KOPT-K1 (cell line): ENCODE results near the gene SFTPD.
"Not testable (repeated sequence)": the region's sequence is repeated elsewhere in the genome, so short reads cannot be mapped to it uniquely, and the experiment has no call there.

Experiments used
- H3K27ac ChIP-seq: fragments of 200-600 bp; sonication (generic); 2 replicates; pipeline ENCODE4 v1.5.1; 2016; ENCODE audit warnings: antibody characterized with exemption, mild to moderate bottlenecking, low read depth, low read length; ENCODE audit not compliant: poor library complexity, severe bottlenecking
- H3K36me3 ChIP-seq: fragments of 200-600 bp; sonication (generic); 2 replicates; pipeline ENCODE4 v1.5.1; 2017; ENCODE audit warnings: antibody characterized with exemption, mild to moderate bottlenecking, low read length, moderate library complexity; ENCODE audit not compliant: insufficient read depth
- H3K9me3 ChIP-seq: fragments of 200-600 bp; sonication (generic); 2 replicates; pipeline ENCODE4 v1.5.1; 2017; ENCODE audit warnings: antibody characterized with exemption, low read length, mild to moderate bottlenecking; ENCODE audit not compliant: insufficient read depth, poor library complexity, severe bottlenecking

SFTPD gene

DNA sequence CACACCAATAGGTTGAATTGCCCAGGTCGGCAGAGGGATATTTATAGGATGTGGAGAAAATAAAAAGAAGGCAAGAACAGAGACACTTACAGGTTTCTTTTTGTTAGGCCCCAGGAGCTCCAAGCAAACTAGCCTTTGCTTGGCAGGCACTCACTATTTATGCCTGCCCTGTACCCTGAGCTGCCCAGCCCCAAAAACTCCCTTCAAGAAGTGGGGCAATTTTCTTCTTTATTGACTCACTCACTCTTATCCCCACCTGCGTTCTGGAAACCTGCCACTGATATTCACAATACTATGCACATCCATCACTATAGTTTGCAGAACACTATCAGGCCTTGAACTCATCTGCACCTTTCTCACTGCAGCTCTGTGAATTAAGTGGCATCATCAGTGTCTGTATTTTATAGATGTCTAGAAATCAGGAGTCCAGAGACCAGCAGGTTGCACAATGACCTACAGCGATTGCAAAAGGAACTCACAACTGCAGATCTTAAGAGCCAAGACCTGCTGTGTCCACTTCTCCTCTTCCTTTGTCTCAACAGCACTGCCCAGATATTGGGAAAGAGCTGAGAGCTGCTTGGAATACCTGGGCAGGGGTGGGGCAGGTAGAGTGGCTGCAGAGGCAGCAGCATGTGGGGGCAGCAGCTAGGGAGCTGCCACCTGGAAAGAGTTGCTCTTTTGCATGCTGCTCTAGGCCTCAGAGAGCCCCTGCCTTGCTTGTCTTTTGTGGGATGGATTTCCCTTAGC is at the start of gene SFTPD:
SFTPD (minus strand) TSS at position 130 of the 747 bp plus-strand sequence. CDS start 2,446 bp downstream, outside the sequence.
- no peak within 1 kb of the TSS for H3K27ac ChIP-seq
- H3K9me3 ChIP-seq, result peaks cover 16% of the 10 kb centered on the region
- H3K36me3 ChIP-seq, result no peaks in the 10 kb centered on the region

- H3K36me3 ChIP-seq, result no peaks in the 10 kb centered on the region
- no peaks in the 10 kb centered on the region for H3K9me3 ChIP-seq
- H3K27ac ChIP-seq, result no peak overlapping the region
Measured at GRCh38 chr10:79995979-79996634, 47.2 kb upstream of the SFTPD start.

DNA sequence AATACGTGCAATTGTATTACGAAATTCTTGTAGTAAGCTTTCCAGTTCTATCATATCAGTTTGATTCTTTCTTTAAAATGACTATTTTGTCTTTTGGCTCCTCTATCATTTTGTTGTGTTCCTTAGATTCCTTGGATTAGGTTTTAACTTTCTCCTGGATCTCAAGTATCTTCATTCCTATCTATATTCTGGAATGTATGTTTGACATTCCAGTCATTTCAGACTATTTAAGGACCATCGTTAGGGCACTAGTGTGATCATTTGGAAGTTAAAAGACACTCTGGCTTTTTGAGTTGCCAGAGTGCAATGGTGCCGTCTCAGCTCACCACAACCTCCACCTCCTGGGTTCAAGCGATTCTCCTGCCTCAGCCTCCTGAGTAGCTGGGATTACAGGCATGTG is 45.7 kb upstream of the SFTPD start:
- Histone ChIP-seq H3K27ac (no peak overlapping the region), H3K9me3 (peaks cover 6% of the 10 kb centered on the region), H3K36me3 (no peaks in the 10 kb centered on the region)

DNA sequence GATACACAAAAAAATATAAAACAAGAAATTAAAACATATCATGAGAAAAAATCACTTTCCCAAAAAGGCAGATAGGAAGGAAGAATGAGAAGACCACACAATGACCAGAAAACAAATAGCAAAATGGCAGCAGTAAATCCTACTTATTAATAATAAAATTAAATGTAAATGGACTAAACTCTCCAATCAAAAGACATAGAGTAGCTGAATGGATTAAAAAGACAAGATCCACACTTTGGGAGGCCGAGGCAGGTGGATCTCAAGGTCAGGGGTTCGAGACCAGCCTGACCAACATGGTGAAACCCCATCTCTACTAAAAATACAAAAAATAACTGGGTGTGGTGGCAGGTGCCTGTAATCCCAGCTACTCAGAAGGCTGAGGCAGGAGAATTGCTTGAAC is 39.3 kb upstream of the SFTPD start:
- H3K9me3 ChIP-seq, H3K36me3 ChIP-seq, H3K27ac ChIP-seq: not testable (repeated sequence)

DNA sequence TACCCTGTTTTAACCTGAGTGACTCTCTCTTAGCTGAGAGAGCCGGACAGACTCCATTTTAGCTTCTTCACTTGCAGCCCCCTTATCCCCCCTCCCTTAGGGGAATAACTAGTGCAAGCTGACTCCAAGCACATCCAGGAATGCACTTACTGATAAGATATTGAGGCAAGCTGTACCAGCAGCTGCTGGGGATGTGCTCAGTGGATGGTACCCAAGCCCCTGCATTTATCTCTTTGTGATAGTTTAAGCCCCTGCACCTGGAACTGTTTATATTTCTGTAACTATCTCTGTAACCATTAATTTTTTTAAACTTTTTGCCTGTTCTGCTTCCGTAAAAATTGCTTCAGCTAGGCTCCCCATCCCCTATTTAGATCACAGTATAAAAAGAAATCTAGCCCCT is 37.8 kb upstream of the SFTPD start:
- H3K9me3 ChIP-seq, H3K27ac ChIP-seq, H3K36me3 ChIP-seq: not testable (repeated sequence)

- no peak overlapping the region for H3K27ac ChIP-seq
- H3K36me3 ChIP-seq, result no peaks in the 10 kb centered on the region
- H3K9me3 ChIP-seq, result peaks cover 2% of the 10 kb centered on the region
Measured at GRCh38 chr10:79985481-79986072, 36.7 kb upstream of the SFTPD start.

GRCh38 chr10:79984851-79985250 is 35.9 kb upstream of the SFTPD start:
- H3K9me3 ChIP-seq, result no peaks in the 10 kb centered on the region
- no peak overlapping the region for H3K27ac ChIP-seq
- no peaks in the 10 kb centered on the region for H3K36me3 ChIP-seq

DNA sequence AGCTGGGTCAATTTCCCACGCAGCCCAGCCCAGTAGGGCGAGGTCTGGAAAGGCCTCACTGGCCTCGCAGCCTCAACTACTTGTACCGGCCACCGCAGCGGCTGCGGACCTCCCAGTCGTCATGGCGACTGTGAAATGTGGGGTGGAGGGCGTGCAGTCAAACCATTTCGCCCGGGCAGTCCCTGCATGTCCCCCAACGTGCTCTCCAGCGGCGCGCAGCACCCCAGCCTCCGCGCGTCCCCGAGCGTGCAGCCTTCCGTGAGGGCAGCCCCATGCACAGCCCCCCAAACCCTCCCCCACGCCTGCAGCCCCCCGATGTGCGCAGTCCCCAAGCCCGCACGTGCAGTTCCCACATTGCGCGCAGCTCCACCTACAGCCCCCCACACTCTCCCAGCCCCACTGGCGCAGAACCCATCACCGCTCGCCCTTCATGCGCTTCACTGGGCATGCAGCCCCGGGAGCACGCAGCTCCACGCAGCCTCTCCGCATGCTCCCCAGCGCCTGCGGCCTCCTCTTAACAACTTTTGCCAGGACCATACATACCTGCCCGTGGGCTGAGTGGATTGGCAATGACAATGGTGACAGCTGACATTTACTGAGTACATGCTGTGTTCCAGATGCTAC is 34.5 kb upstream of the SFTPD start:
- Histone ChIP-seq H3K27ac (no peak overlapping the region), H3K9me3 (no peaks in the 10 kb centered on the region), H3K36me3 (no peaks in the 10 kb centered on the region)

GRCh38 chr10:79982861-79983260 is 34.0 kb upstream of the SFTPD start:
- H3K9me3 ChIP-seq, result no peaks in the 10 kb centered on the region
- H3K36me3 ChIP-seq, result no peaks in the 10 kb centered on the region
- no peak overlapping the region for H3K27ac ChIP-seq

- no peaks in the 10 kb centered on the region for H3K9me3 ChIP-seq
- H3K27ac ChIP-seq, result no peak overlapping the region
Measured at GRCh38 chr10:79982362-79982800, 33.5 kb upstream of the SFTPD start.

DNA sequence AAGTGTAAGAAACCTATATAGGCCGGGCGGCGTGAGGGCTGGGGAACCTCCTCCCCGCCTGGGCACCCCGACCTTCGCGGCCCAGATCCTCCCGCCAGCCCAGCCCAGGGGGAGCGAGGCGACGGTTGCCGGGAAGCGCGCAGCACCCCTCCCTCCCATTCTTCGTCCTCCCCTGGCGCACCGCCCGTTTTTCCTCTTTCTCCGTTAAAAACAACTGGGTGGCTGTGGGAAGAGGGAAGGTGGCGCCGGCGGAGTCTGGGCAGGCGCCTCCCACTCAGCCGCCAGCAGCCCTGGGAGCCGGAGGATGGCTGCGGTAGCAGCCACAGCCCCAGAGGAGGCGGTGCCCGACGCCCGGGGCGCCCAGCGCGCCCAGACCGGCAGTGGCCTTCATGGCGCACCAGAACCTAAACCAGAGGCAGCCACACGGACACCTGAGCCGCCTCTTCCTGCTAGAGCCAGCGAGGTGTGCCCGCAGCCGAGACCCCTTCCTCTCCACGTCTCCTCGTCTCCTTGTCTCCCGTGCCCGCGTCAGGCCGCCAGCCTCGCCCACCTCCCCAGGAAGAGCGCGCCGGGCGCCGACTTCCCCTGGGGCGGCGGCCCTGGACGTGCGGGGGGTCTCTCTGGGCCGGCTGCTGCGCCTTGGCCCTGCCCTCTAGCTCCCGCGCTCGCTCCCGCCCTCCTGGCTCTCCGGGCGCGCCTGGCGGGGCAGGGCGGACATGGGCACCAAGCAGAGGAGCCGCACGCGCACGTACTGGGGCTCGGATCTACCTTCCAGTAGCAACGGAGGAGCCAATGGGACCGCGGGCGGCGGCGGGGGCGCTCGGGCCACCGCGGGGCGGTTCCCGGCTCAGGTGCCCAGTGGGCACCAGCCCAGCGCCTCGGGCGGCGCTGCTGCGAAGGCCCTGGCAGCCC is 32.8 kb upstream of the SFTPD start:
- no peaks in the 10 kb centered on the region for H3K36me3 ChIP-seq
- no peaks in the 10 kb centered on the region for H3K9me3 ChIP-seq
- H3K27ac ChIP-seq, result no peak overlapping the region

More at GRCh38 chr10:79982362-79982800, 33.5 kb upstream of the SFTPD start:
- H3K36me3 ChIP-seq, result no peaks in the 10 kb centered on the region

- peaks cover 6% of the 10 kb centered on the region for H3K9me3 ChIP-seq
- H3K36me3 ChIP-seq, result no peaks in the 10 kb centered on the region
- H3K27ac ChIP-seq, result no peak overlapping the region
Measured at GRCh38 chr10:79980711-79981110, 31.8 kb upstream of the SFTPD start.

GRCh38 chr10:79979976-79980687 is 31.2 kb upstream of the SFTPD start:
- H3K27ac ChIP-seq, result no peak overlapping the region
- H3K9me3 ChIP-seq, result peaks cover 9% of the 10 kb centered on the region
- no peaks in the 10 kb centered on the region for H3K36me3 ChIP-seq
